ENCODE results near the gene BANK1.

Gene BANK1

GRCh38 chr4:101954351-101954750 is 163.8 kb downstream of the BANK1 start:
- DNase-seq, result no peak
- Mint-ChIP-seq H3K27ac (no peak overlapping the region), H3K27me3 (no peaks in the 10 kb centered on the region)

GRCh38 chr4:101954975-101955678 is 164.6 kb downstream of the BANK1 start:
- Mint-ChIP-seq H3K4me1 (no peaks in the 10 kb centered on the region), H3K4me3 (no peak overlapping the region), H3K9me3 (no peaks in the 10 kb centered on the region), H3K27ac (no peak overlapping the region), H3K27me3 (no peaks in the 10 kb centered on the region)
- no peak for DNase-seq
- no peak for ATAC-seq

More at GRCh38 chr4:101954351-101954750, 163.8 kb downstream of the BANK1 start:
- Mint-ChIP-seq H3K4me3 (no peak overlapping the region), H3K4me1 (no peaks in the 10 kb centered on the region), H3K9me3 (no peaks in the 10 kb centered on the region)
- ATAC-seq, result no peak

GRCh38 chr4:101956068-101956825 is 165.7 kb downstream of the BANK1 start:
- DNase-seq (no peak), ATAC-seq (no peak)
- H3K27me3 Mint-ChIP-seq, result no peaks in the 10 kb centered on the region
- no peak overlapping the region for H3K4me3 Mint-ChIP-seq
- H3K9me3 Mint-ChIP-seq, result no peaks in the 10 kb centered on the region
- H3K27ac Mint-ChIP-seq, result no peak overlapping the region
- H3K4me1 Mint-ChIP-seq, result no peaks in the 10 kb centered on the region

GRCh38 chr4:101958547-101958946 is 168.0 kb downstream of the BANK1 start:
- no peaks in the 10 kb centered on the region for H3K9me3 Mint-ChIP-seq
- H3K27me3 Mint-ChIP-seq, result no peaks in the 10 kb centered on the region
- H3K27ac Mint-ChIP-seq, result no peak overlapping the region
- H3K4me3 Mint-ChIP-seq, result no peak overlapping the region
- DNase-seq, result no peak
- no peak for ATAC-seq
- H3K4me1 Mint-ChIP-seq, result no peaks in the 10 kb centered on the region

GRCh38 chr4:101960431-101960830 is 169.9 kb downstream of the BANK1 start:
- Mint-ChIP-seq H3K4me3 (no peak overlapping the region), H3K9me3 (no peaks in the 10 kb centered on the region), H3K27me3 (no peaks in the 10 kb centered on the region), H3K27ac (no peak overlapping the region), H3K4me1 (no peaks in the 10 kb centered on the region)
- DNase-seq, result no peak
- ATAC-seq, result no peak

GRCh38 chr4:101961144-101961543 is 170.6 kb downstream of the BANK1 start:
- H3K4me3 Mint-ChIP-seq, result no peak overlapping the region
- DNase-seq (no peak), ATAC-seq (no peak)
- H3K27ac Mint-ChIP-seq, result peak overlapping the region in 1 of 2 donors; percentile 29
- no peaks in the 10 kb centered on the region for H3K4me1 Mint-ChIP-seq
- H3K9me3 Mint-ChIP-seq, result no peaks in the 10 kb centered on the region
- no peaks in the 10 kb centered on the region for H3K27me3 Mint-ChIP-seq

- Mint-ChIP-seq H3K4me3 (no peak overlapping the region), H3K4me1 (no peaks in the 10 kb centered on the region), H3K9me3 (no peaks in the 10 kb centered on the region), H3K27ac (no peak overlapping the region), H3K27me3 (no peaks in the 10 kb centered on the region)
- ATAC-seq (no peak), DNase-seq (no peak)
Measured at GRCh38 chr4:101967697-101968346, 177.3 kb downstream of the BANK1 start.

- Mint-ChIP-seq H3K4me1 (no peaks in the 10 kb centered on the region), H3K4me3 (no peak overlapping the region), H3K27ac (no peak overlapping the region), H3K27me3 (no peaks in the 10 kb centered on the region), H3K9me3 (no peaks in the 10 kb centered on the region)
- no peak for ATAC-seq
- DNase-seq, result no peak
Measured at GRCh38 chr4:101968364-101968763, 177.8 kb downstream of the BANK1 start.

- ATAC-seq, result no peak
- no peak for DNase-seq
- H3K4me1 Mint-ChIP-seq, result no peaks in the 10 kb centered on the region
- H3K4me3 Mint-ChIP-seq, result no peak overlapping the region
- no peaks in the 10 kb centered on the region for H3K27me3 Mint-ChIP-seq
- no peak overlapping the region for H3K27ac Mint-ChIP-seq
- H3K9me3 Mint-ChIP-seq, result no peaks in the 10 kb centered on the region
Measured at GRCh38 chr4:101969965-101970364, 179.4 kb downstream of the BANK1 start.

GRCh38 chr4:101970547-101971155 is 180.1 kb downstream of the BANK1 start:
- no peak overlapping the region for H3K4me3 Mint-ChIP-seq
- H3K27ac Mint-ChIP-seq, result no peak overlapping the region
- H3K9me3 Mint-ChIP-seq, result no peaks in the 10 kb centered on the region
- no peaks in the 10 kb centered on the region for H3K27me3 Mint-ChIP-seq
- DNase-seq (no peak), ATAC-seq (no peak)
- H3K4me1 Mint-ChIP-seq, result no peaks in the 10 kb centered on the region

GRCh38 chr4:101972791-101973190 is 182.3 kb downstream of the BANK1 start:
- no peak for DNase-seq

GRCh38 chr4:101973361-101973760 is 182.8 kb downstream of the BANK1 start:
- no peak for DNase-seq
- no peaks in the 10 kb centered on the region for H3K9me3 Mint-ChIP-seq
- ATAC-seq, result no peak
- no peak overlapping the region for H3K27ac Mint-ChIP-seq
- H3K27me3 Mint-ChIP-seq, result no peaks in the 10 kb centered on the region
- no peaks in the 10 kb centered on the region for H3K4me1 Mint-ChIP-seq
- H3K4me3 Mint-ChIP-seq, result no peak overlapping the region

More at GRCh38 chr4:101972791-101973190, 182.3 kb downstream of the BANK1 start:
- ATAC-seq, result no peak
- Mint-ChIP-seq H3K4me1 (no peaks in the 10 kb centered on the region), H3K9me3 (no peaks in the 10 kb centered on the region), H3K4me3 (no peak overlapping the region), H3K27me3 (no peaks in the 10 kb centered on the region), H3K27ac (no peak overlapping the region)

- Mint-ChIP-seq H3K4me3 (no peak overlapping the region), H3K4me1 (no peaks in the 10 kb centered on the region), H3K9me3 (no peaks in the 10 kb centered on the region), H3K27ac (no peak overlapping the region), H3K27me3 (no peaks in the 10 kb centered on the region)
- DNase-seq (no peak), ATAC-seq (no peak)
Measured at GRCh38 chr4:101977076-101977475, 186.5 kb downstream of the BANK1 start.

- ATAC-seq (no peak), DNase-seq (no peak)
- H3K9me3 Mint-ChIP-seq, result peaks cover 0 to 5% of the 10 kb centered on the region in 2 donors
- H3K4me1 Mint-ChIP-seq, result no peaks in the 10 kb centered on the region
- H3K4me3 Mint-ChIP-seq, result no peak overlapping the region
- no peaks in the 10 kb centered on the region for H3K27me3 Mint-ChIP-seq
- H3K27ac Mint-ChIP-seq, result no peak overlapping the region
Measured at GRCh38 chr4:101981756-101982155, 191.2 kb downstream of the BANK1 start.

GRCh38 chr4:101983835-101984234 is 193.3 kb downstream of the BANK1 start:
- H3K27ac Mint-ChIP-seq, result no peak overlapping the region
- H3K4me3 Mint-ChIP-seq, result no peak overlapping the region
- peaks cover 0 to 5% of the 10 kb centered on the region in 2 donors for H3K9me3 Mint-ChIP-seq
- ATAC-seq (no peak), DNase-seq (no peak)
- no peaks in the 10 kb centered on the region for H3K27me3 Mint-ChIP-seq
- H3K4me1 Mint-ChIP-seq, result no peaks in the 10 kb centered on the region
